GM12891 (cell line): Measurements from ENCODE around the gene TEX2.

Source experiments
- POLR2A ChIP-seq: IDR thresholded peaks from 2 replicates; pipeline ENCODE4 v1.6.1; 2011; ENCODE audit warnings: low read depth, low read length, control low read depth
- POLR2AphosphoS5 ChIP-seq: IDR thresholded peaks from 2 replicates; pipeline ENCODE4 v1.6.1; 2011; ENCODE audit warnings: low read depth, low read length, control low read depth
- TAF1 ChIP-seq: IDR thresholded peaks from 2 replicates; pipeline ENCODE4 v1.6.1; 2011; ENCODE audit warnings: low read depth, low read length, control low read depth

- TF ChIP-seq POLR2A (no peak), TAF1 (no peak), POLR2AphosphoS5 (no peak)
Observed at GRCh38 chr17:64155129-64155528, 107.9 kb downstream of the TEX2 start.
